Esophagus squamous epithelium (tissue), 5 donors: ENCODE data around the gene RNASE8. TPM values are rescaled to one million over a fixed set of nuclear protein-coding genes. Genes with fewer than 3 reads are reported as not detected.

Source experiments
- DNase-seq: peaks from one replicate; lab custom pipeline; 2025; lab: John Stamatoyannopoulos, UW
- H3K27ac ChIP-seq, 4 donors: fragments of 200-600 bp; sonication (generic); one replicate each; pipeline ENCODE4 v1.5.1; 2016 to 2019; ENCODE audit warnings: mild to moderate bottlenecking in 1 of 4
- H3K27me3 ChIP-seq, 4 donors: fragments of 200-600 bp; sonication (generic); 1 replicate in 3 of 4; 2 replicates in 1 of 4; pipeline versions ENCODE4 v1.5.1 to v1.6.0; 2017 to 2021; ENCODE audit warnings: antibody characterized with exemption in 1 of 4
- H3K36me3 ChIP-seq, 3 donors: fragments of 200-600 bp; sonication (generic); one replicate each; pipeline ENCODE4 v1.5.1; 2016 to 2019
- H3K4me1 ChIP-seq, 3 donors: fragments of 200-600 bp; sonication (generic); one replicate each; pipeline ENCODE4 v1.5.1; 2017 to 2019
- H3K4me3 ChIP-seq, 4 donors: fragments of 200-600 bp; sonication (generic); 1 replicate in 3 of 4; 2 replicates in 1 of 4; pipeline ENCODE4 v1.5.1; 2016 to 2019; ENCODE audit warnings: mild to moderate bottlenecking in 2 of 4, moderate library complexity in 1 of 4
- H3K9me3 ChIP-seq, 3 donors: fragments of 200-600 bp; sonication (generic); one replicate each; pipeline ENCODE4 v1.5.1; 2016 to 2019
- CTCF ChIP-seq, 6 experiments: fragments of 450-650 bp in 4 of 6; fragments of 200-600 bp in 2 of 6; sonication (generic) in 2 of 6; IDR thresholded peaks; one replicate each; pipeline ENCODE4 v1.5.1; 2016 to 2019; ENCODE audit warnings: antibody characterized with exemption in 6 of 6, mild to moderate bottlenecking in 4 of 6, moderate library complexity in 4 of 6
- POLR2A ChIP-seq, 4 donors: fragments of 450-650 bp; IDR thresholded peaks; one replicate each; pipeline ENCODE4 v1.6.1; 2017; ENCODE audit warnings: antibody characterized with exemption in 4 of 4, mild to moderate bottlenecking in 4 of 4, moderate library complexity in 3 of 4
- WGBS, 2 donors: methylation state at CpG; one replicate each; pipeline ENCODE4 v1.1.5; 2018; 5-methylcytosine and 5-hydroxymethylcytosine counted together
- intact Hi-C: fragments of 100-400 bp; cut with DNase I; formaldehyde crosslinking; loops from one replicate; pipeline ENCODE4 v1.15.0; 2022
- total RNA-seq, 4 donors: library from RNA; depleted of rRNA; stranded (reverse); fragments of >200 nt; gene quantifications; one replicate each; pipeline ENCODE4 v1.1.0, GENCODE V29; 2016
- donor health status: DM: yes; HTN: yes; CAD: no.

The RNASE8 gene
- total RNA-seq, 4 donors from 2014 or later, result not detected

- no peaks in the 10 kb centered on the region for H3K9me3 ChIP-seq
- no peak overlapping the region for H3K4me3 ChIP-seq
- TF ChIP-seq CTCF (IDR thresholded peaks at IDR 0.05) (no peak), POLR2A (IDR thresholded peaks at IDR 0.05) (no peak)
- H3K36me3 ChIP-seq, result peaks cover 16 to 60% (median 23%) of the 10 kb centered on the region in 3 donors
- peak overlapping the region in 1 of 4 donors; percentile 2 for H3K27ac ChIP-seq
- intact Hi-C loops, result loop anchor here (10.0 kb wide), 1 partner anchor 75 kb away; the partner anchor contains the start of gene ZNF219
- peaks cover 12 to 60% (median 16%) of the 10 kb centered on the region in 3 donors for H3K4me1 ChIP-seq
- WGBS, 2 donors, result 56 to 62% methylated on average over 1 of the region's 1 CpG
- no peaks in the 10 kb centered on the region for H3K27me3 ChIP-seq
- DNase-seq, result no peak
Measured at GRCh38 chr14:21019366-21019765, 38.3 kb upstream of the RNASE8 start.

GRCh38 chr14:21020977-21021545 lies 36.6 kb upstream of the RNASE8 start:
- WGBS, 2 donors, result 67 to 76% methylated on average over 5 of the region's 5 CpGs
- H3K4me1 ChIP-seq, result peaks cover 12 to 66% (median 19%) of the 10 kb centered on the region in 3 donors
- no peaks in the 10 kb centered on the region for H3K9me3 ChIP-seq
- DNase-seq, result no peak
- H3K4me3 ChIP-seq, result no peak overlapping the region
- intact Hi-C loops, result no loop called here
- H3K27me3 ChIP-seq, result no peaks in the 10 kb centered on the region
- no peak for TF ChIP-seq CTCF (IDR thresholded peaks at IDR 0.05)
- TF ChIP-seq POLR2A (IDR thresholded peaks at IDR 0.05), result no peak
- peak overlapping the region; percentile 22 to 95 (median 66) for H3K27ac ChIP-seq
- H3K36me3 ChIP-seq, result peaks cover 16 to 60% (median 23%) of the 10 kb centered on the region in 3 donors

DNA sequence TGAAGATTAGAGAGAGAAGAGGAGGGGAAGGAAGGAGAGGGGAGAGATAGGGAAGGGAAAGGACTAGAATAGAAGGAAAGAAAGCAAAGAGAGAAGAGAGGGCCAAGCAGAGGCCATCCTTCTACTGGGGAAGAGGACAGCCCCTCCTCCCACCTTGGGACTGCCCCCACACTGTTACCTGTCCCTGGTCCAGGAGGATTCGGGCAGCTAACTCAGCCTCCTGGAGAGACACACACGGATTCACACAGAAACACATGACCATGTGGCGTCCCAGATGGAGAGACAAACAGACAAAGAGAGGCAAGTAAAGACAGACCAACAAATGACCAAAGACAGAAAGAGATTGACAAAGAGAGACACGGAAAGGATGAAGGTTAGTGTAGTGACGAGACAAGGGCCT lies 34.9 kb upstream of the RNASE8 start:
- peaks cover 13 to 48% (median 18%) of the 10 kb centered on the region in 3 donors for H3K36me3 ChIP-seq
- H3K9me3 ChIP-seq, result no peaks in the 10 kb centered on the region
- WGBS, 2 donors, result 72 to 83% methylated on average over 5 of the region's 5 CpGs
- peaks cover 12 to 72% (median 25%) of the 10 kb centered on the region in 3 donors for H3K4me1 ChIP-seq
- intact Hi-C loops, result no loop called here
- H3K27me3 ChIP-seq, result no peaks in the 10 kb centered on the region
- peak overlapping the region; percentile 81 to 95 (median 90) for H3K27ac ChIP-seq
- DNase-seq, result no peak
- no peak for TF ChIP-seq CTCF (IDR thresholded peaks at IDR 0.05)
- TF ChIP-seq POLR2A (IDR thresholded peaks at IDR 0.05), result no peak
- H3K4me3 ChIP-seq, result peak overlapping the region; percentile 68 to 94 (median 80)

- H3K4me1 ChIP-seq, result peaks cover 12 to 67% (median 25%) of the 10 kb centered on the region in 3 donors
- H3K36me3 ChIP-seq, result peaks cover 12 to 43% (median 13%) of the 10 kb centered on the region in 3 donors
- WGBS, 2 donors, result 55 to 80% methylated on average over 5 to 6 of the region's 7 CpGs
- no peaks in the 10 kb centered on the region for H3K9me3 ChIP-seq
- peak overlapping the region; percentile 68 to 94 (median 80) for H3K4me3 ChIP-seq
- DNase-seq, result no peak
- no peaks in the 10 kb centered on the region for H3K27me3 ChIP-seq
- intact Hi-C loops, result no loop called here
- TF ChIP-seq POLR2A (IDR thresholded peaks at IDR 0.05), result no peak
- H3K27ac ChIP-seq, result peak overlapping the region; percentile 81 to 95 (median 90)
Measured at GRCh38 chr14:21023174-21023573, 34.4 kb upstream of the RNASE8 start.

- TF ChIP-seq POLR2A (IDR thresholded peaks at IDR 0.05) (no peak), CTCF (IDR thresholded peaks at IDR 0.05) (no peak)
- peak overlapping the region; percentile 81 to 95 (median 90) for H3K27ac ChIP-seq
- intact Hi-C loops, result no loop called here
- H3K9me3 ChIP-seq, result no peaks in the 10 kb centered on the region
- WGBS, 2 donors, result 21 to 25% methylated on average over 15 of the region's 17 CpGs
- peaks cover 12 to 67% (median 25%) of the 10 kb centered on the region in 3 donors for H3K4me1 ChIP-seq
- H3K27me3 ChIP-seq, result no peaks in the 10 kb centered on the region
- H3K4me3 ChIP-seq, result peak overlapping the region; percentile 68 to 94 (median 80)
- peaks cover 6 to 34% (median 12%) of the 10 kb centered on the region in 3 donors for H3K36me3 ChIP-seq
- no peak for DNase-seq
Measured at GRCh38 chr14:21023817-21024584, 33.6 kb upstream of the RNASE8 start.
